H1 (cell line): Measurements from ENCODE around the gene COL8A1. TPM values are rescaled to one million over a fixed set of nuclear protein-coding genes. Genes with fewer than 3 reads are reported as not detected.

Experiments used
- CTCF ChIA-PET: fragments of 300-600 bp; sonication (Branson Sonifier 250); formaldehyde crosslinking; loops from one replicate; lab custom pipeline; 2021; ENCODE audit not compliant: partially characterized antibody; lab: Charles Lee
- POLR2A ChIA-PET: fragments of 300-600 bp; sonication (Branson Sonifier 250); formaldehyde crosslinking; loops from one replicate; lab custom pipeline; 2021; ENCODE audit warnings: inconsistent platforms; ENCODE audit not compliant: partially characterized antibody; lab: Charles Lee
- DNase-seq, 2 experiments: peaks; one replicate each; pipeline versions ENCODE4 v3.0.0 to v3.0.0-alpha.2; 2010 to 2022; ENCODE audit warnings: low spot score in 2 of 2, low read depth in 1 of 2, mixed read lengths in 1 of 2
- FAIRE-seq: peaks from 2 replicates; lab custom pipeline; 2011; peaks lifted over from hg19 to GRCh38; lab: Jason Lieb, UNC
- H2AFZ ChIP-seq: 2 replicates; pipeline ENCODE4 v1.8.1; 2012; ENCODE audit warnings: low read length, inconsistent platforms
- H2AK5ac ChIP-seq: 2 replicates; pipeline ENCODE4 v1.6.1; 2013; ENCODE audit warnings: low read depth, low read length
- H2BK120ac ChIP-seq: replicated peaks from 2 replicates; pipeline ENCODE3; 2013; ENCODE audit warnings: low read depth, low read length, inconsistent platforms
- H2BK12ac ChIP-seq: 2 replicates; pipeline ENCODE4 v1.6.1; 2013; ENCODE audit warnings: low read depth, low read length
- H2BK15ac ChIP-seq: 2 replicates; pipeline ENCODE4 v1.6.1; 2013; ENCODE audit warnings: low read length
- H2BK20ac ChIP-seq: 2 replicates; pipeline ENCODE4 v1.6.1; 2013; ENCODE audit warnings: low read length
- H2BK5ac ChIP-seq: 2 replicates; pipeline ENCODE4 v1.6.1; 2013; ENCODE audit warnings: low read depth, low read length
- H3K14ac ChIP-seq: 2 replicates; pipeline ENCODE4 v1.6.1; 2013; ENCODE audit warnings: inconsistent platforms; ENCODE audit not compliant: insufficient read length
- H3K18ac ChIP-seq: 2 replicates; pipeline ENCODE4 v1.6.1; 2013; ENCODE audit warnings: low read length; ENCODE audit errors: extremely low read depth
- H3K23ac ChIP-seq: 2 replicates; pipeline ENCODE4 v1.6.1; 2013; ENCODE audit warnings: inconsistent platforms; ENCODE audit not compliant: insufficient read length
- H3K23me2 ChIP-seq: 2 replicates; pipeline ENCODE4 v1.6.1; 2013; ENCODE audit warnings: low read depth, low read length
- H3K27ac ChIP-seq: 2 replicates; pipeline ENCODE4 v1.6.1; 2011; ENCODE audit warnings: low read depth, low read length, inconsistent platforms
- H3K27me3 ChIP-seq, 4 experiments: replicated peaks in 1 of 4; 1 replicate in 1 of 4; 2 replicates in 3 of 4; pipeline versions ENCODE4 v1.6.1 to v1.8.1; 2011 to 2013; ENCODE audit warnings: low read length in 3 of 4, mild to moderate bottlenecking in 3 of 4, inconsistent platforms in 2 of 4, mixed read lengths in 2 of 4, moderate library complexity in 1 of 4; ENCODE audit not compliant: control insufficient read depth in 3 of 4, insufficient read depth in 3 of 4; ENCODE audit errors: extremely low read depth in 1 of 4
- H3K36me3 ChIP-seq, 4 experiments: 2 replicates each; pipeline versions ENCODE4 v1.6.1 to v1.8.1; 2011 to 2013; ENCODE audit warnings: mild to moderate bottlenecking in 4 of 4, low read length in 3 of 4, moderate library complexity in 2 of 4, control low read depth in 1 of 4, inconsistent platforms in 1 of 4; ENCODE audit not compliant: insufficient read depth in 4 of 4, control insufficient read depth in 2 of 4
- H3K4ac ChIP-seq: replicated peaks from 2 replicates; pipeline ENCODE3; 2013; ENCODE audit warnings: low read length, low read depth, mixed read lengths, inconsistent platforms; ENCODE audit not compliant: insufficient read length
- H3K4me1 ChIP-seq, 4 experiments: replicated peaks in 1 of 4; 1 replicate in 1 of 4; 2 replicates in 3 of 4; pipeline versions ENCODE4 v1.6.1 to v1.8.1; 2011 to 2013; ENCODE audit warnings: low read length in 3 of 4, inconsistent platforms in 2 of 4, mixed read lengths in 1 of 4; ENCODE audit not compliant: insufficient read depth in 4 of 4, control insufficient read depth in 3 of 4
- H3K4me2 ChIP-seq, 2 experiments: 2 replicates each; pipeline versions ENCODE4 v1.6.1 to v1.8.1; 2011 to 2013; ENCODE audit warnings: low read depth in 2 of 2, low read length in 2 of 2, control low read depth in 1 of 2, inconsistent platforms in 1 of 2, mild to moderate bottlenecking in 1 of 2; ENCODE audit not compliant: insufficient read depth in 1 of 2
- H3K4me3 ChIP-seq, 4 experiments: fragments of 200-600, 300-600 bp in 1 of 4; sonication (generic), shearing (Covaris generic), sonication (Bioruptor Twin) in 1 of 4; 2 replicates each; pipeline versions ENCODE4 v1.5.1 to v1.8.1; 2011 to 2016; ENCODE audit warnings: low read length in 4 of 4, low read depth in 3 of 4, control low read depth in 2 of 4, inconsistent platforms in 2 of 4, mild to moderate bottlenecking in 2 of 4, mixed read lengths in 1 of 4, moderate library complexity in 1 of 4; ENCODE audit not compliant: insufficient read depth in 2 of 4; ENCODE audit errors: extremely low read depth in 1 of 4
- H3K56ac ChIP-seq: replicated peaks from 2 replicates; pipeline ENCODE3; 2013; ENCODE audit warnings: low read depth, mild to moderate bottlenecking, mixed read lengths, low read length, inconsistent platforms; ENCODE audit not compliant: insufficient read length
- H3K79me1 ChIP-seq: 2 replicates; pipeline ENCODE4 v1.6.1; 2013; ENCODE audit warnings: low read depth, low read length, control low read depth
- H3K79me2 ChIP-seq, 2 experiments: 2 replicates each; pipeline versions ENCODE4 v1.6.1 to v1.8.1; 2012 to 2013; ENCODE audit warnings: low read length in 2 of 2, mild to moderate bottlenecking in 2 of 2, inconsistent platforms in 1 of 2; ENCODE audit not compliant: insufficient read depth in 2 of 2, control insufficient read depth in 1 of 2
- H3K9ac ChIP-seq, 4 experiments: replicated peaks in 1 of 4; 1 replicate in 1 of 4; 2 replicates in 3 of 4; pipeline versions ENCODE4 v1.6.1 to v1.8.1; 2011 to 2013; ENCODE audit warnings: low read depth in 3 of 4, low read length in 3 of 4, control low read depth in 2 of 4, mild to moderate bottlenecking in 2 of 4, moderate library complexity in 2 of 4, inconsistent platforms in 1 of 4; ENCODE audit errors: extremely low read depth in 1 of 4
- H3K9me3 ChIP-seq, 2 experiments: 2 replicates each; pipeline versions ENCODE4 v1.6.1 to v1.8.1; 2012 to 2013; ENCODE audit warnings: mild to moderate bottlenecking in 2 of 2, moderate library complexity in 2 of 2, control low read depth in 1 of 2, inconsistent platforms in 1 of 2, low read depth in 1 of 2, low read length in 1 of 2, mixed read lengths in 1 of 2; ENCODE audit not compliant: insufficient read depth in 2 of 2
- H4K20me1 ChIP-seq, 2 experiments: replicated peaks in 1 of 2; 2 replicates each; pipeline versions ENCODE3 to v1.8.1; 2011 to 2013; ENCODE audit warnings: inconsistent platforms in 2 of 2, low read length in 2 of 2, mild to moderate bottlenecking in 1 of 2; ENCODE audit not compliant: insufficient read depth in 2 of 2, control insufficient read depth in 1 of 2
- H4K5ac ChIP-seq: 2 replicates; pipeline ENCODE4 v1.6.1; 2013; ENCODE audit warnings: low read length, low read depth, mixed read lengths, inconsistent platforms; ENCODE audit not compliant: insufficient read length
- H4K8ac ChIP-seq: 2 replicates; pipeline ENCODE4 v1.8.0; 2013; ENCODE audit warnings: mild to moderate bottlenecking, moderate library complexity, low read length, inconsistent platforms; ENCODE audit not compliant: insufficient read depth; ENCODE audit errors: extremely low read depth
- H4K91ac ChIP-seq: replicated peaks from 2 replicates; pipeline ENCODE3; 2013; ENCODE audit warnings: low read length, mixed read lengths, inconsistent platforms; ENCODE audit not compliant: insufficient read length
- CBX8 ChIP-seq: fragments of 300-800, 300-1000 bp; sonication (generic); IDR thresholded peaks from 2 replicates; pipeline ENCODE4 v1.7.1; 2016; ENCODE audit warnings: low read depth, low read length, borderline replicate concordance
- CHD1 ChIP-seq: IDR thresholded peaks from 2 replicates; pipeline ENCODE4 v1.6.1; 2012; ENCODE audit warnings: low read depth, low read length, improper control_type of control experiment
- CTBP2 ChIP-seq: IDR thresholded peaks from 2 replicates; pipeline ENCODE4 v1.7.0; 2011; ENCODE audit warnings: borderline replicate concordance, mild to moderate bottlenecking, moderate library complexity, mixed read lengths, low read length; ENCODE audit not compliant: insufficient read depth, insufficient read length
- EGR1 ChIP-seq: IDR thresholded peaks from 2 replicates; pipeline ENCODE4 v1.6.1; 2011; ENCODE audit warnings: low read depth, low read length, borderline replicate concordance
- NANOG ChIP-seq: IDR thresholded peaks from 2 replicates; pipeline ENCODE4 v1.6.1; 2011; ENCODE audit warnings: low read length, low read depth, mild to moderate bottlenecking, inconsistent platforms; ENCODE audit not compliant: insufficient read depth, poor library complexity, severe bottlenecking
- NRF1 ChIP-seq: IDR thresholded peaks from 2 replicates; pipeline ENCODE4 v1.6.1; 2011; ENCODE audit warnings: mild to moderate bottlenecking, low read depth, low read length, improper control_type of control experiment
- RNF2 ChIP-seq: fragments of 200-900, 300-1000 bp; sonication (generic); IDR thresholded peaks from 2 replicates; pipeline ENCODE4 v1.7.1; 2016; ENCODE audit warnings: borderline replicate concordance, low read depth, mild to moderate bottlenecking, antibody characterized with exemption, low read length; ENCODE audit not compliant: poor library complexity, severe bottlenecking; ENCODE audit errors: missing control alignments
- SAP30 ChIP-seq: fragments of 300-600 bp; sonication (generic); IDR thresholded peaks from 2 replicates; pipeline ENCODE4 v1.7.1; 2012; ENCODE audit warnings: low read length, moderate library complexity, mild to moderate bottlenecking, inconsistent platforms; ENCODE audit not compliant: insufficient read depth, insufficient replicate concordance
- SIRT6 ChIP-seq: IDR thresholded peaks from one replicate; pipeline ENCODE4 v1.7.1; 2012; ENCODE audit warnings: low read length, inconsistent platforms
- SP2 ChIP-seq: IDR thresholded peaks from 2 replicates; pipeline ENCODE4 v1.6.1; 2012; ENCODE audit warnings: mild to moderate bottlenecking, low read length, inconsistent platforms
- SUZ12 ChIP-seq: fragments of 200-600 bp; sonication (generic); IDR thresholded peaks from 2 replicates; pipeline ENCODE4 v1.6.1; 2012; ENCODE audit warnings: mild to moderate bottlenecking, inconsistent platforms, low read length, moderate library complexity, mixed read lengths
- TEAD4 ChIP-seq: IDR thresholded peaks from 2 replicates; pipeline ENCODE4 v1.6.1; 2012; ENCODE audit warnings: low read depth, low read length, inconsistent platforms, mixed read lengths
- USF2 ChIP-seq: IDR thresholded peaks from 2 replicates; pipeline ENCODE4 v1.6.1; 2011; ENCODE audit warnings: low read length, improper control_type of control experiment
- WGBS, 2 experiments: shearing (Covaris generic) in 1 of 2; methylation state at CpG; one replicate each; pipeline versions ENCODE4 v1.1.6 to v1.1.7; 2013 to 2015; ENCODE audit warnings: low lambda C conversion rate in 2 of 2, mixed read lengths in 2 of 2, inconsistent platforms in 1 of 2, low coverage in 1 of 2, missing lambda C conversion rate in 1 of 2; ENCODE audit not compliant: insufficient replicate concordance in 2 of 2, insufficient coverage in 1 of 2, insufficient read length in 1 of 2; ENCODE audit errors: extremely low coverage in 1 of 2, missing lambda C conversion rate in 1 of 2; 5-methylcytosine and 5-hydroxymethylcytosine counted together
- polyA plus RNA-seq, 7 experiments: library from polyadenylated mRNA; depleted of rRNA in 3 of 7; stranded (reverse) in 5 of 7; unstranded in 2 of 7; fragments of >200 nt in 5 of 7; fragments of 200-250 nt in 2 of 7; gene quantifications; 1 replicate in 5 of 7; 2 replicates in 1 of 7; 4 replicates in 1 of 7; pipeline versions ENCODE4 v1.2.1 to v1.2.3, GENCODE V29; 2011 to 2013; ENCODE audit warnings: missing spikeins in 2 of 7, mixed read lengths in 2 of 7
- total RNA-seq: library from RNA; stranded (reverse); fragmentation: NEBNext Ultra II Directional; extraction: Animal tissue kit (Norgen Biotek cat#: 25700); gene quantifications from 2 replicates; pipeline ENCODE4 v1.2.1, GENCODE V29; 2021

COL8A1 gene
- total and polyA plus RNA-seq, 2 of the 8 experiments (the other 6 are each of a cell fraction or from before 2014, with no cell fraction given) = 0.21 to 1.2 TPM

GRCh38 chr3:99630815-99631214 is 7.6 kb upstream of the COL8A1 start:
- Histone ChIP-seq H3K56ac (no peak overlapping the region), H2BK20ac (no peak overlapping the region), H3K4ac (no peak overlapping the region), H2AFZ (no peak overlapping the region), H3K79me1 (no peaks in the 10 kb centered on the region), H3K4me3 (no peak overlapping the region), H2AK5ac (no peak overlapping the region), H4K91ac (no peak overlapping the region), H3K4me2 (no peak overlapping the region), H2BK12ac (no peak overlapping the region), H3K27ac (no peak overlapping the region), H3K36me3 (no peaks in the 10 kb centered on the region), H3K27me3 (peaks cover 0 to 3% (median 0%) of the 10 kb centered on the region in 4 experiments; a peak in 1 of 7 replicates), H3K9me3 (no peaks in the 10 kb centered on the region), H3K23me2 (no peaks in the 10 kb centered on the region), H3K79me2 (no peaks in the 10 kb centered on the region), H4K8ac (no peak overlapping the region), H3K18ac (no peak overlapping the region), H3K9ac (no peak overlapping the region), H4K20me1 (no peaks in the 10 kb centered on the region), H3K4me1 (peaks cover 2 to 19% (median 10%) of the 10 kb centered on the region in 4 experiments; a peak in 6 of 7 replicates), H2BK120ac (no peak overlapping the region), H3K23ac (no peak overlapping the region), H2BK5ac (no peak overlapping the region), H4K5ac (no peak overlapping the region), H3K14ac (no peak overlapping the region), H2BK15ac (no peak overlapping the region)
- 95% methylated on average over 1 of the region's 1 CpG; no CpG with 5 or more reads in 1 of the 2 experiments for WGBS, 2 experiments
- POLR2A ChIA-PET = no interaction called here
- no peak for DNase-seq
- CTCF ChIA-PET = interaction anchor here (3.7 kb wide), 1 partner anchor 57 kb away, joined by 15 read pairs; no protein-coding TSS in a partner anchor
- no peak for FAIRE-seq
- no peak for TF ChIP-seq SP2
- no peak for TF ChIP-seq TEAD4
- no peak for TF ChIP-seq CTBP2
- no peak for TF ChIP-seq CBX8
- no peak for TF ChIP-seq SAP30
- TF ChIP-seq CHD1 = no peak
- TF ChIP-seq USF2 = no peak
- TF ChIP-seq SUZ12 = no peak
- no peak for TF ChIP-seq NANOG
- TF ChIP-seq NRF1 = no peak
- no peak for TF ChIP-seq SIRT6
- TF ChIP-seq RNF2 = no peak
- TF ChIP-seq EGR1 = no peak
